Neural crest cell (in vitro differentiated cells): ENCODE measurements around the gene GORASP2. TPM values are rescaled to one million over a fixed set of nuclear protein-coding genes. Genes with fewer than 3 reads are reported as not detected.
A peak's percentile ranks its signal among the peaks of the same experiment; 100 is the strongest.

ENCODE experiments used
- DNase-seq: peaks from one replicate; pipeline ENCODE4 v3.0.0; 2021; ENCODE audit warnings: low read depth, mixed read lengths, low spot score
- H3K27ac Mint-ChIP-seq: one replicate; pipeline ENCODE4 v1.8.0; 2021; ENCODE audit warnings: mild to moderate bottlenecking, mixed read lengths; ENCODE audit not compliant: unreplicated experiment
- H3K27me3 Mint-ChIP-seq: 2 replicates; pipeline ENCODE4 v1.8.0; 2021; ENCODE audit warnings: low read depth, mild to moderate bottlenecking, mixed read lengths
- H3K36me3 Mint-ChIP-seq: 2 replicates; pipeline ENCODE4 v1.8.0; 2021; ENCODE audit warnings: low read depth, mild to moderate bottlenecking, mixed read lengths
- H3K4me1 Mint-ChIP-seq: 2 replicates; pipeline ENCODE4 v1.8.0; 2021; ENCODE audit warnings: mixed read lengths
- H3K4me3 Mint-ChIP-seq: one replicate; pipeline ENCODE4 v1.8.0; 2021; ENCODE audit warnings: mild to moderate bottlenecking, mixed read lengths
- H3K9me3 Mint-ChIP-seq: 2 replicates; pipeline ENCODE4 v1.8.0; 2021; ENCODE audit warnings: mixed read lengths
- CTCF ChIP-seq: fragments of 200-600 bp; sonication (generic); conservative IDR thresholded peaks from 2 replicates; pipeline ENCODE4 v1.5.0; 2021; ENCODE audit warnings: antibody characterized with exemption, mild to moderate bottlenecking
- total RNA-seq: library from RNA; stranded (reverse); gene quantifications from 2 replicates; pipeline ENCODE4 v1.2.1, GENCODE V29; 2021

Gene GORASP2
- total RNA-seq, 1 donor from 2014 or later = 71.4 TPM

DNA sequence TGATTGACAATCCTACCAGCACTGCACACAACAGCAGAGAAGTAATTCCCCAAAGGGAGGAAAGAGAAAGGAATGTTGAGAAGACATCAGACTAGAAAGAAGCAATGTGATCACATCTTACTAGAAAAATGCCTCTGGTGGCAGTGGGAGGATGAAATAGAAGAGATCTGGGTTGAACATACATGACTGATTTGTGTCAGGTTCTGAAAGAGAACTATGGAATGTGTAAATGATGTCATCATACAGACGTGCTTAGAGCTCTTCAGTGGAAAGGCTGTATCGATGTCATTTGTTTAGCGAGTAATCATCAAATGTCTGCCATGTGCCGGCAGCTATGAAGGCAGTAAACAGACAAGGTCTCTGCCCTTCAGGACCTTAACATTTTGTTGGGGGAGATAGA is 24.9 kb downstream of the GORASP2 start:
- no peaks in the 10 kb centered on the region for H3K9me3 Mint-ChIP-seq
- no peaks in the 10 kb centered on the region for H3K4me1 Mint-ChIP-seq
- DNase-seq = no peak
- no peaks in the 10 kb centered on the region for H3K27me3 Mint-ChIP-seq
- H3K27ac Mint-ChIP-seq = no peak overlapping the region
- no peak for TF ChIP-seq CTCF
- H3K36me3 Mint-ChIP-seq = peaks cover 37% of the 10 kb centered on the region
- H3K4me3 Mint-ChIP-seq = no peak overlapping the region

- Mint-ChIP-seq H3K4me3 (no peak overlapping the region), H3K4me1 (peaks cover 13% of the 10 kb centered on the region), H3K27ac (no peak overlapping the region), H3K9me3 (no peaks in the 10 kb centered on the region), H3K36me3 (peaks cover 13% of the 10 kb centered on the region), H3K27me3 (no peaks in the 10 kb centered on the region)
- DNase-seq = no peak
- TF ChIP-seq CTCF = no peak
These were observed 34.3 kb downstream of the GORASP2 start for GRCh38 chr2:170963386-170963785.

GRCh38 chr2:170965446-170966225 is 36.6 kb downstream of the GORASP2 start:
- no peak for TF ChIP-seq CTCF
- Mint-ChIP-seq H3K27ac (peak overlapping the region; percentile 78), H3K9me3 (no peaks in the 10 kb centered on the region), H3K4me1 (peaks cover 6% of the 10 kb centered on the region), H3K36me3 (peaks cover 12% of the 10 kb centered on the region), H3K27me3 (no peaks in the 10 kb centered on the region), H3K4me3 (no peak overlapping the region)
- DNase-seq = no peak

DNA sequence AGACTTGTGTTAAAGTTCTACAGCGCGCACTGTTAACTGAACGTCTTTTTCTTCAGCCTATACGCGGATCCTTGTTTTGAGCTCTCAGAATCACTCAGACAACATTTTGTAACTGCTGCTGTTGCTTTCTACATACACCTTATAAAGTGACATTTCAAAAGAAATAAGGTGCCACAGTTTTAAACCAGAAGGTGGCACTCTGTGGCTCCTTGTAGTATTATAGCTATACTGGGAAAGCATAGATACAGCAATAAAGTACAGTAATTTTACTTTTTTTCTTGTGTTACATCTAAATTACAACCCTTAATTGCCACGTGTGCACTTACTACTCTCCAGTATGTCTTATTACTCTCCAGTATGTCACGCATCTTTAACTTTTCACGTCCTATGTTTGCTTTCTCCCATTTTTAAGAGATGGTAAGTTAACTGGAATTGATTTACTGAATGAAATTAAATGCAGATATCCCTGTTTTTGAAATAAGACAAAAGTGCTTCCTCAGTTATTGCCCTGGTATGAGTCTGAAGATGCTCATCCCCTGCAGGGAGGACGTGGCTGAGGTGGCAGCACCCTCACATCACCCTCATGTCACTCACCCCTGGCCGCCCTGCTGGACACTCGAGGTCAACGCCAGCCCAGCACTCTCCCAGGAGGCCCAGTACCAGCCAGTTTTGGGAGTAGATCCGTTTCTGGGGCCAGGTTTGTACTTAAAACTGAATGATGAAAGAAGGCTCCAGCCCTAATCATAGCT is 37.8 kb downstream of the GORASP2 start:
- no peak overlapping the region for H3K27ac Mint-ChIP-seq

DNA sequence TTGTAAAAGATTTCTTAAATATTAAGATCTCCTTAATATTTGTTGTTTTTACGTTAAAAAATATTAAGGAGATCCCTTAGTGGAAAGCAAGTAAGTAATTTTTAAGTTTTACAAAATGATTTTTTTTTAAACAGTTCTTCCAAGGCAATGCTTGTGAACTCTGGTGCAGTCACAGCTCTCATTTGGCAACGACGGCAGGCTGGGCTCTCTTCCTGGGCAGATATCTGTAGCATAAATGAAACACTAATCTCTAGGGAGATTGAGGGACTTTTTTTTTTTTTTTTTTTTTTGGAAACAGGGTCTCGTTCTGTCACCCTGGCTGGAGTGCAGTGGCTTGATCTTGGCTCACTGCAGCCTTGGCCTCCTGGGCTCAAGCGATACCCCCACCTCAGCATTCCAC is 38.5 kb downstream of the GORASP2 start:
- Mint-ChIP-seq H3K36me3 (peaks cover 12% of the 10 kb centered on the region), H3K27ac (no peak overlapping the region), H3K9me3 (no peaks in the 10 kb centered on the region), H3K4me1 (peaks cover 5% of the 10 kb centered on the region), H3K4me3 (no peak overlapping the region), H3K27me3 (no peaks in the 10 kb centered on the region)
- no peak for DNase-seq
- TF ChIP-seq CTCF = no peak

More for the DNA sequence above, 37.8 kb downstream of the GORASP2 start:
- peak; percentile 24 for TF ChIP-seq CTCF
- no peaks in the 10 kb centered on the region for H3K9me3 Mint-ChIP-seq
- H3K27me3 Mint-ChIP-seq = no peaks in the 10 kb centered on the region
- DNase-seq = no peak
- H3K4me3 Mint-ChIP-seq = no peak overlapping the region
- no peaks in the 10 kb centered on the region for H3K4me1 Mint-ChIP-seq
- H3K36me3 Mint-ChIP-seq = peaks cover 12% of the 10 kb centered on the region
